Neural cell (in vitro differentiated cells): Measurements from ENCODE around the gene MATN3. TPM values are rescaled to one million over a fixed set of nuclear protein-coding genes. Genes with fewer than 3 reads are reported as not detected.

Source experiments
- H2AFZ ChIP-seq: fragments of 200-600, 300-800 bp; sonication (generic), shearing (Covaris generic); 2 replicates; pipeline ENCODE4 v1.6.0; 2014; ENCODE audit warnings: low read depth, mild to moderate bottlenecking, antibody characterized with exemption, low read length, moderate library complexity
- H3F3A ChIP-seq: fragments of 200-600 bp; shearing (Covaris generic); 2 replicates; pipeline ENCODE4 v1.6.1; 2016; ENCODE audit warnings: mild to moderate bottlenecking, moderate library complexity, mixed read lengths, antibody characterized with exemption, low read length; ENCODE audit not compliant: insufficient read depth, poor library complexity, severe bottlenecking
- H3K27ac ChIP-seq: fragments of 200-600, 300-800 bp; sonication (generic), shearing (Covaris generic); 2 replicates; pipeline ENCODE4 v1.5.1; 2014; ENCODE audit warnings: mild to moderate bottlenecking, low read length, moderate library complexity
- H3K27me3 ChIP-seq: fragments of 300-800, 200-600 bp; sonication (generic), shearing (Covaris generic); 2 replicates; pipeline ENCODE4 v1.6.0; 2014; ENCODE audit warnings: mild to moderate bottlenecking, low read depth, low read length, moderate library complexity; ENCODE audit not compliant: insufficient read depth
- H3K36me3 ChIP-seq: fragments of 300-800, 200-600 bp; sonication (generic), shearing (Covaris generic); 2 replicates; pipeline ENCODE4 v1.5.1; 2014; ENCODE audit warnings: mild to moderate bottlenecking, antibody characterized with exemption, low read length, moderate library complexity; ENCODE audit not compliant: insufficient read depth
- H3K4me2 ChIP-seq: fragments of 300-800, 200-600 bp; sonication (generic), shearing (Covaris generic); 2 replicates; pipeline ENCODE4 v1.6.0; 2014; ENCODE audit warnings: mild to moderate bottlenecking, low read length
- H3K4me3 ChIP-seq: fragments of 300-800, 200-600 bp; sonication (generic), shearing (Covaris generic); 2 replicates; pipeline ENCODE4 v1.5.1; 2014; ENCODE audit warnings: mild to moderate bottlenecking, low read length, moderate library complexity
- H3K79me2 ChIP-seq: fragments of 200-600 bp; shearing (Covaris generic); replicated peaks from 2 replicates; pipeline ENCODE4 v1.6.0; 2014; ENCODE audit warnings: mild to moderate bottlenecking, low read length, moderate library complexity; ENCODE audit not compliant: insufficient read depth
- H3K9ac ChIP-seq: fragments of 300-800, 200-600 bp; sonication (generic), shearing (Covaris generic); 2 replicates; pipeline ENCODE4 v1.6.1; 2016; ENCODE audit warnings: mild to moderate bottlenecking, low read length, mixed read lengths
- H3K9me2 ChIP-seq: fragments of 200-600 bp; shearing (Covaris generic); 2 replicates; pipeline ENCODE4 v1.6.1; 2016; ENCODE audit warnings: mild to moderate bottlenecking, low read length, mixed read lengths; ENCODE audit not compliant: insufficient read depth
- H3K9me3 ChIP-seq: fragments of 200-600, 300-800 bp; sonication (generic), shearing (Covaris generic); 2 replicates; pipeline ENCODE4 v1.6.1; 2016; ENCODE audit warnings: mild to moderate bottlenecking, mixed run types, low read length, moderate library complexity, mixed read lengths
- H4K20me1 ChIP-seq: fragments of 200-600 bp; shearing (Covaris generic); 2 replicates; pipeline ENCODE4 v1.6.1; 2016; ENCODE audit warnings: mild to moderate bottlenecking, mixed run types; ENCODE audit not compliant: insufficient read depth
- CTCF ChIP-seq: fragments of 450-650 bp; IDR thresholded peaks from 2 replicates; pipeline ENCODE4 v1.5.1; 2014; ENCODE audit warnings: antibody characterized with exemption, mild to moderate bottlenecking, moderate library complexity; ENCODE audit not compliant: poor library complexity, severe bottlenecking
- EP300 ChIP-seq: fragments of 450-650 bp; conservative IDR thresholded peaks from 2 replicates; pipeline ENCODE4 v1.6.1; 2014; ENCODE audit warnings: antibody characterized with exemption, mild to moderate bottlenecking, moderate library complexity; ENCODE audit not compliant: poor library complexity, severe bottlenecking
- EZH2 ChIP-seq: fragments of 200-600, 300-800 bp; shearing (Covaris generic), sonication (generic); IDR thresholded peaks from 2 replicates; pipeline ENCODE4 v1.6.1; 2014; ENCODE audit warnings: antibody characterized with exemption, low read length, borderline replicate concordance, mild to moderate bottlenecking; ENCODE audit not compliant: insufficient read depth, poor library complexity, severe bottlenecking
- MXI1 ChIP-seq: fragments of 450-650 bp; conservative IDR thresholded peaks from 2 replicates; pipeline ENCODE4 v1.6.1; 2014; ENCODE audit warnings: antibody characterized with exemption, mild to moderate bottlenecking; ENCODE audit not compliant: poor library complexity, severe bottlenecking
- POLR2AphosphoS5 ChIP-seq: IDR thresholded peaks from 2 replicates; pipeline ENCODE4 v1.6.1; 2012
- RAD21 ChIP-seq: fragments of 450-650 bp; conservative IDR thresholded peaks from 2 replicates; pipeline ENCODE4 v1.6.1; 2014; ENCODE audit warnings: antibody characterized with exemption, mild to moderate bottlenecking, moderate library complexity
- REST ChIP-seq: IDR thresholded peaks from 2 replicates; pipeline ENCODE4 v1.6.1; 2012; ENCODE audit warnings: borderline replicate concordance
- SMC3 ChIP-seq: fragments of 450-650 bp; conservative IDR thresholded peaks from 2 replicates; pipeline ENCODE4 v1.6.1; 2014; ENCODE audit warnings: antibody characterized with exemption, mild to moderate bottlenecking, moderate library complexity; ENCODE audit not compliant: poor library complexity
- TAF1 ChIP-seq: IDR thresholded peaks from 2 replicates; pipeline ENCODE4 v1.6.1; 2012; ENCODE audit warnings: low read depth
- polyA plus RNA-seq: library from polyadenylated mRNA; depleted of rRNA; stranded (reverse); fragments of >200 nt; gene quantifications from 2 replicates; pipeline ENCODE4 v1.2.3, GENCODE V29; 2014

Gene MATN3
- polyA plus RNA-seq, 1 donor from 2014 or later = 0.90 TPM

DNA sequence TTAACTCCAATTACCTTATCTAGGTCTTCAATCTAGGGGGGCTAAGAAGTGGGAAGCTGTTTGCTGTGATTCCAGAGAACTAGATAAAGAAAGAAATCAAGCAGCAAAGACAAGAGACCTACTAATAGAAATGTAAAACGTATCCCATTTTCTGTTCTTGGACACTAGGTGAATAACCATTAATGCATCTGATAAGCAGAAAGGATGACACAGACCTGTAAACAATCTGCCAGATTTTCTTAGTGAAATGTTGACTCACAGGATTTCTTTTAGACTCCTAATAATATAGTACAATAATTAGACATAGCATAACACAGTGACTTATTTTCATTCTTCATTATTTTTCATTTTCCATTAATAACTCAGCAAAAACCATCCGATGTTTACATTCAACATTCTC is 23.9 kb downstream of the MATN3 start:
- Histone ChIP-seq H3K27ac (no peak overlapping the region), H3K9ac (peak overlapping the region; percentile 1), H2AFZ (no peak overlapping the region), H3K4me3 (peak overlapping the region; percentile 77), H3K4me2 (peak overlapping the region; percentile 78), H3K9me2 (no peaks in the 10 kb centered on the region), H3K27me3 (no peaks in the 10 kb centered on the region), H4K20me1 (no peaks in the 10 kb centered on the region), H3K9me3 (no peaks in the 10 kb centered on the region), H3K79me2 (peaks cover 18% of the 10 kb centered on the region), H3F3A (no peaks in the 10 kb centered on the region), H3K36me3 (no peaks in the 10 kb centered on the region)
- no peak for TF ChIP-seq SMC3
- TF ChIP-seq REST = no peak
- TF ChIP-seq EP300 = no peak
- TF ChIP-seq EZH2 = no peak
- TF ChIP-seq CTCF = no peak
- no peak for TF ChIP-seq MXI1
- no peak for TF ChIP-seq TAF1
- TF ChIP-seq POLR2AphosphoS5 = no peak
- no peak for TF ChIP-seq RAD21

DNA sequence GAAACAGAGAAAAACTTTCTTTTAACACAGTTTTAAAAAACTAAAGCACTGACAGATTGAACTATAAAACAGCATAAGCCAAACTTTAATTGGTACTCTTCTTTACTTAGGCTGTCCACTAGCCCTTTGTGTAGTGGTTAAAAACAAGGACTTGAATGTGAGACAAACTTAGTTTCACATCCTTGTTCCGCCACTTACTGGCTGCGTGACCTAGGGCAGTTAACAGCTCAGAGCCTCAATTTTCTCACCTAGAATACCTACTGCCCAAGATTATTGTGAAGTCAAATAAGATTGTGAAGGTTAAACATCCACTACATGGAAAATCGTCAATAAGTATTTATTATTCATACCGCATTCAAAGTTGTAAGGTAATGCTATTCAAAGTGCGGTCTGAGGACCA is 24.5 kb downstream of the MATN3 start:
- Histone ChIP-seq H3K36me3 (no peaks in the 10 kb centered on the region), H3F3A (no peaks in the 10 kb centered on the region), H3K9me2 (no peaks in the 10 kb centered on the region), H3K9me3 (no peaks in the 10 kb centered on the region), H3K27ac (no peak overlapping the region), H3K4me3 (peak overlapping the region; percentile 77), H3K27me3 (no peaks in the 10 kb centered on the region), H3K79me2 (peaks cover 18% of the 10 kb centered on the region), H2AFZ (no peak overlapping the region), H4K20me1 (no peaks in the 10 kb centered on the region), H3K9ac (no peak overlapping the region), H3K4me2 (peak overlapping the region; percentile 78)
- TF ChIP-seq SMC3 (no peak), CTCF (no peak), EZH2 (no peak), REST (no peak), TAF1 (no peak), MXI1 (no peak), RAD21 (no peak), POLR2AphosphoS5 (no peak), EP300 (no peak)
